ENCODE results near the gene COQ2. TPM values are rescaled to one million over a fixed set of nuclear protein-coding genes. Genes with fewer than 3 reads are reported as not detected.

The COQ2 gene
- total RNA-seq, 1 experiment from 2014 or later: 19.8 TPM

DNA sequence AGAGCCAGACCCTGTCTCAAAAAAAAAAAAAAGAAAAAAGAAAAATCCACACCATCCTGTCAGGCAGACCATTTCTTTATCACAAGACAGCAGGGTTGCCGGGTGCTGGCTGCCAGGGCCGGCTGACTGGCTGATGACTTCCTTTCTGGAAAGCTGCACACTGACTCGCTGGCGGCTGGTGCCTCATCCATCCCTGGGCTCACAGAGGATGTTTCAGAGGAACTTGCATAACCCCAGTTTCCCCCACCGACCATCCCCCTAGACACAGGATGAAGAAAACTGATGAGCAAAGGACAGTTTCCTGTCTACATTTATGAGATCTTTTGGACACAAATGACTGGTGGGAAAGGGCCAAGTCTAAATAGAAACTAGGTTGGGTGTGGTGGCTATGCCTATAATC is 36.0 kb upstream of the COQ2 start:
- H3K79me1 ChIP-seq (ENCODE audit: insufficient read depth, low read depth, low read length, poor library complexity, severe bottlenecking): no peaks in the 10 kb centered on the region
- no peak overlapping the region for H3K9ac ChIP-seq (ENCODE audit: extremely low read depth, insufficient read length, low read length)
- H4K20me1 ChIP-seq (ENCODE audit: control insufficient read depth, insufficient read depth, insufficient read length): no peaks in the 10 kb centered on the region
- peaks cover 2% of the 10 kb centered on the region for H3K27me3 Mint-ChIP-seq (ENCODE audit: low read depth)
- H3K4me1 Mint-ChIP-seq: peaks cover 0 to 2% of the 10 kb centered on the region in 2 experiments; a peak in 2 of 4 replicates
- H3K27ac ChIP-seq (ENCODE audit: insufficient read length, low read depth, low read length): no peak overlapping the region
- no peak overlapping the region for H2BK12ac ChIP-seq (ENCODE audit: insufficient read length, low read depth, low read length)
- no peak overlapping the region for H2BK15ac ChIP-seq (ENCODE audit: low read depth, low read length)
- no peaks in the 10 kb centered on the region for H3K9me3 Mint-ChIP-seq
- no peak overlapping the region; a peak in 1 of 7 replicates for H3K27ac Mint-ChIP-seq
- no peak overlapping the region for H3K23ac ChIP-seq (ENCODE audit: insufficient read length, low read depth, low read length)
- TF ChIP-seq, protein P1, sequence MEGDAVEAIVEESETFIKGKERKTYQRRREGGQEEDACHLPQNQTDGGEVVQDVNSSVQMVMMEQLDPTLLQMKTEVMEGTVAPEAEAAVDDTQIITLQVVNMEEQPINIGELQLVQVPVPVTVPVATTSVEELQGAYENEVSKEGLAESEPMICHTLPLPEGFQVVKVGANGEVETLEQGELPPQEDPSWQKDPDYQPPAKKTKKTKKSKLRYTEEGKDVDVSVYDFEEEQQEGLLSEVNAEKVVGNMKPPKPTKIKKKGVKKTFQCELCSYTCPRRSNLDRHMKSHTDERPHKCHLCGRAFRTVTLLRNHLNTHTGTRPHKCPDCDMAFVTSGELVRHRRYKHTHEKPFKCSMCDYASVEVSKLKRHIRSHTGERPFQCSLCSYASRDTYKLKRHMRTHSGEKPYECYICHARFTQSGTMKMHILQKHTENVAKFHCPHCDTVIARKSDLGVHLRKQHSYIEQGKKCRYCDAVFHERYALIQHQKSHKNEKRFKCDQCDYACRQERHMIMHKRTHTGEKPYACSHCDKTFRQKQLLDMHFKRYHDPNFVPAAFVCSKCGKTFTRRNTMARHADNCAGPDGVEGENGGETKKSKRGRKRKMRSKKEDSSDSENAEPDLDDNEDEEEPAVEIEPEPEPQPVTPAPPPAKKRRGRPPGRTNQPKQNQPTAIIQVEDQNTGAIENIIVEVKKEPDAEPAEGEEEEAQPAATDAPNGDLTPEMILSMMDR (conservative IDR thresholded peaks at IDR 0.05): no peak
- no peak overlapping the region for H4K8ac ChIP-seq (replicated peaks; ENCODE audit: insufficient read length, low read depth, low read length)
- no peak overlapping the region for H2BK5ac ChIP-seq (ENCODE audit: insufficient read length, low read length)
- no peak overlapping the region for H3K4ac ChIP-seq (ENCODE audit: low read depth, low read length)
- no peak overlapping the region for H3T11ph ChIP-seq (ENCODE audit: low read length)
- H3K4me1 ChIP-seq (ENCODE audit: insufficient read depth, low read length): no peaks in the 10 kb centered on the region
- H2BK120ac ChIP-seq (ENCODE audit: low read depth, low read length, poor library complexity, severe bottlenecking): no peak overlapping the region
- H2AFZ ChIP-seq (ENCODE audit: low read length): no peak overlapping the region
- no peak overlapping the region for H3K4me2 ChIP-seq (ENCODE audit: insufficient read depth, insufficient read length, low read length)
- H3K18ac ChIP-seq (ENCODE audit: insufficient read length, low read depth, low read length): no peak overlapping the region
- H3K4me3 Mint-ChIP-seq: no peak overlapping the region
- H3K27me3 ChIP-seq (ENCODE audit: insufficient read depth, low read length): no peaks in the 10 kb centered on the region
- no peaks in the 10 kb centered on the region for H3K23me2 ChIP-seq (ENCODE audit: insufficient read length, low read depth, low read length, poor library complexity, severe bottlenecking)
- H3K9me3 ChIP-seq (ENCODE audit: control insufficient read depth, low read depth, low read length): no peaks in the 10 kb centered on the region
- H2AK5ac ChIP-seq (ENCODE audit: insufficient read length, low read length): no peak overlapping the region
- no peaks in the 10 kb centered on the region; a peak in 1 of 7 replicates for H3K36me3 Mint-ChIP-seq (ENCODE audit: insufficient read depth in 1 of 3, low read depth in 3 of 3)
- no peak overlapping the region for H4K91ac ChIP-seq (ENCODE audit: insufficient read length, low read depth, low read length)
- H4K5ac ChIP-seq (ENCODE audit: insufficient read length, low read depth, low read length): no peak overlapping the region
- WGBS (ENCODE audit: extremely low coverage, insufficient read length, low lambda C conversion rate): no CpG with 5 or more reads among the region's 5 CpGs
- H3K79me2 ChIP-seq (ENCODE audit: insufficient read depth, low read length): no peaks in the 10 kb centered on the region
- H2BK20ac ChIP-seq (ENCODE audit: low read depth, low read length, poor library complexity, severe bottlenecking): no peak overlapping the region
- H3K14ac ChIP-seq (ENCODE audit: insufficient read depth, low read length): no peak overlapping the region
- no peak for DNase-seq
- H3K56ac ChIP-seq (ENCODE audit: insufficient read length, low read depth, low read length): no peak overlapping the region

Measured in H9 (cell line).